BLaER1 (cell line): ENCODE results near the gene NEAT1.
A peak's percentile ranks its signal among the peaks of the same experiment; 100 is the strongest.

Source experiments
- H3K27ac ChIP-seq: shearing (Covaris generic); formaldehyde crosslinking; 2 replicates; pipeline ENCODE4 v1.8.1; 2022
- H3K27me3 ChIP-seq: shearing (Covaris generic); formaldehyde crosslinking; 2 replicates; pipeline ENCODE4 v1.8.1; 2022
- H3K36me3 ChIP-seq: shearing (Covaris generic); formaldehyde crosslinking; 2 replicates; pipeline ENCODE4 v1.8.1; 2022
- H3K4me1 ChIP-seq: shearing (Covaris generic); formaldehyde crosslinking; 2 replicates; pipeline ENCODE4 v1.8.1; 2022
- H3K4me2 ChIP-seq: shearing (Covaris generic); formaldehyde crosslinking; 2 replicates; pipeline ENCODE4 v1.8.1; 2022
- H3K4me3 ChIP-seq: shearing (Covaris generic); formaldehyde crosslinking; 2 replicates; pipeline ENCODE4 v1.8.1; 2022
- H3K9ac ChIP-seq: shearing (Covaris generic); formaldehyde crosslinking; 2 replicates; pipeline ENCODE4 v1.8.1; 2022
- H3K9me3 ChIP-seq: shearing (Covaris generic); formaldehyde crosslinking; 2 replicates; pipeline ENCODE4 v1.8.1; 2022
- H4K20me1 ChIP-seq: shearing (Covaris generic); formaldehyde crosslinking; 2 replicates; pipeline ENCODE4 v1.8.1; 2022
- Cebpa-rat ChIP-seq: shearing (Covaris generic); IDR thresholded peaks from 2 replicates; pipeline ENCODE4 v1.8.1; 2022

Gene NEAT1

GRCh38 chr11:65422633-65423515 lies at the start of gene NEAT1:
Gene NEAT1 (plus strand): TSS chr11:65422798.
- peaks cover 14% of the 10 kb centered on the region for H3K36me3 ChIP-seq
- peak within 1 kb of the TSS; percentile 99 for H3K27ac ChIP-seq
- TF ChIP-seq Cebpa-rat, result no peak; the same call in 1 of the 2 replicates
- peak within 1 kb of the TSS; percentile 99 for H3K9ac ChIP-seq
- H4K20me1 ChIP-seq, result peaks cover 52% of the 10 kb centered on the region
- no peaks in the 10 kb centered on the region for H3K27me3 ChIP-seq
- no peaks in the 10 kb centered on the region for H3K9me3 ChIP-seq
- peak within 1 kb of the TSS; percentile 90 for H3K4me3 ChIP-seq
- H3K4me2 ChIP-seq, result peak within 1 kb of the TSS; percentile 94
- peaks cover 52% of the 10 kb centered on the region for H3K4me1 ChIP-seq

- no peak overlapping the region for H3K9ac ChIP-seq
- peaks cover 47% of the 10 kb centered on the region for H3K4me1 ChIP-seq
Measured at GRCh38 chr11:65373839-65374580, 48.6 kb upstream of the NEAT1 start.

GRCh38 chr11:65375012-65375411 lies 47.6 kb upstream of the NEAT1 start:
- Histone ChIP-seq H4K20me1 (no peaks in the 10 kb centered on the region), H3K36me3 (no peaks in the 10 kb centered on the region), H3K4me1 (peaks cover 54% of the 10 kb centered on the region), H3K27ac (no peak overlapping the region), H3K9me3 (no peaks in the 10 kb centered on the region), H3K4me3 (no peak overlapping the region), H3K9ac (0 out of 2 replicates have a peak overlapping the region, but pooled peaks have one; percentile 10), H3K4me2 (no peak overlapping the region), H3K27me3 (no peaks in the 10 kb centered on the region)
- TF ChIP-seq Cebpa-rat, result no peak

More at GRCh38 chr11:65373839-65374580, 48.6 kb upstream of the NEAT1 start:
- Histone ChIP-seq H3K27ac (no peak overlapping the region), H3K9me3 (no peaks in the 10 kb centered on the region), H4K20me1 (no peaks in the 10 kb centered on the region), H3K4me3 (no peak overlapping the region), H3K27me3 (no peaks in the 10 kb centered on the region), H3K4me2 (no peak overlapping the region), H3K36me3 (no peaks in the 10 kb centered on the region)
- TF ChIP-seq Cebpa-rat, result no peak

GRCh38 chr11:65376138-65376713 lies 46.4 kb upstream of the NEAT1 start:
- H3K36me3 ChIP-seq, result no peaks in the 10 kb centered on the region
- no peak overlapping the region for H3K4me3 ChIP-seq
- no peak overlapping the region for H3K4me2 ChIP-seq
- no peak overlapping the region; the same call in 1 of the 2 replicates for H3K9ac ChIP-seq
- no peaks in the 10 kb centered on the region for H3K9me3 ChIP-seq
- no peak for TF ChIP-seq Cebpa-rat
- no peaks in the 10 kb centered on the region for H3K27me3 ChIP-seq
- H3K27ac ChIP-seq, result no peak overlapping the region
- peaks cover 54% of the 10 kb centered on the region for H3K4me1 ChIP-seq
- H4K20me1 ChIP-seq, result no peaks in the 10 kb centered on the region

GRCh38 chr11:65377036-65377435 lies 45.6 kb upstream of the NEAT1 start:
- Histone ChIP-seq H3K27ac (peak overlapping the region; percentile 20; the same call in 1 of the 2 replicates), H3K4me3 (no peak overlapping the region), H3K4me2 (peak overlapping the region; percentile 74), H3K4me1 (peaks cover 59% of the 10 kb centered on the region), H3K9ac (peak overlapping the region; percentile 56; the same call in 1 of the 2 replicates), H3K9me3 (no peaks in the 10 kb centered on the region), H4K20me1 (no peaks in the 10 kb centered on the region), H3K36me3 (no peaks in the 10 kb centered on the region), H3K27me3 (no peaks in the 10 kb centered on the region)
- no peak for TF ChIP-seq Cebpa-rat

- H3K9ac ChIP-seq, result peak overlapping the region; percentile 56; the same call in 1 of the 2 replicates
- TF ChIP-seq Cebpa-rat, result no peak
- peak overlapping the region; percentile 58 for H3K27ac ChIP-seq
- H3K4me2 ChIP-seq, result peak overlapping the region; percentile 74
- no peaks in the 10 kb centered on the region for H3K27me3 ChIP-seq
- no peak overlapping the region for H3K4me3 ChIP-seq
- H3K36me3 ChIP-seq, result no peaks in the 10 kb centered on the region
- no peaks in the 10 kb centered on the region for H3K9me3 ChIP-seq
- H4K20me1 ChIP-seq, result no peaks in the 10 kb centered on the region
- peaks cover 62% of the 10 kb centered on the region for H3K4me1 ChIP-seq
Measured at GRCh38 chr11:65377777-65378176, 44.8 kb upstream of the NEAT1 start.

- no peak for TF ChIP-seq Cebpa-rat
- Histone ChIP-seq H3K27ac (peak overlapping the region; percentile 58), H3K27me3 (no peaks in the 10 kb centered on the region), H3K4me3 (no peak overlapping the region), H3K9me3 (no peaks in the 10 kb centered on the region), H3K4me1 (peaks cover 68% of the 10 kb centered on the region), H4K20me1 (no peaks in the 10 kb centered on the region), H3K4me2 (peak overlapping the region; percentile 74), H3K9ac (peak overlapping the region; percentile 56), H3K36me3 (no peaks in the 10 kb centered on the region)
Measured at GRCh38 chr11:65378208-65378927, 44.2 kb upstream of the NEAT1 start.

GRCh38 chr11:65378928-65379638 lies 43.5 kb upstream of the NEAT1 start:
- Histone ChIP-seq H3K9ac (peak overlapping the region; percentile 56), H3K27me3 (no peaks in the 10 kb centered on the region), H3K4me2 (peak overlapping the region; percentile 74), H3K36me3 (no peaks in the 10 kb centered on the region), H4K20me1 (no peaks in the 10 kb centered on the region), H3K4me1 (peaks cover 75% of the 10 kb centered on the region), H3K27ac (peak overlapping the region; percentile 94), H3K4me3 (no peak overlapping the region), H3K9me3 (no peaks in the 10 kb centered on the region)
- no peak for TF ChIP-seq Cebpa-rat
